H1 (cell line): ENCODE results near the gene KLHDC4. TPM values are rescaled to one million over a fixed set of nuclear protein-coding genes. Genes with fewer than 3 reads are reported as not detected.

Experiments used
- CTCF ChIA-PET: fragments of 300-600 bp; sonication (Branson Sonifier 250); formaldehyde crosslinking; loops from one replicate; lab custom pipeline; 2021; ENCODE audit not compliant: partially characterized antibody; lab: Charles Lee
- POLR2A ChIA-PET: fragments of 300-600 bp; sonication (Branson Sonifier 250); formaldehyde crosslinking; loops from one replicate; lab custom pipeline; 2021; ENCODE audit warnings: inconsistent platforms; ENCODE audit not compliant: partially characterized antibody; lab: Charles Lee
- DNase-seq, 2 experiments: peaks; one replicate each; pipeline versions ENCODE4 v3.0.0 to v3.0.0-alpha.2; 2010 to 2022; ENCODE audit warnings: low spot score in 2 of 2, low read depth in 1 of 2, mixed read lengths in 1 of 2
- FAIRE-seq: peaks from 2 replicates; lab custom pipeline; 2011; peaks lifted over from hg19 to GRCh38; lab: Jason Lieb, UNC
- H2AFZ ChIP-seq: 2 replicates; pipeline ENCODE4 v1.8.1; 2012; ENCODE audit warnings: low read length, inconsistent platforms
- H2AK5ac ChIP-seq: 2 replicates; pipeline ENCODE4 v1.6.1; 2013; ENCODE audit warnings: low read depth, low read length
- H2BK120ac ChIP-seq: replicated peaks from 2 replicates; pipeline ENCODE3; 2013; ENCODE audit warnings: low read depth, low read length, inconsistent platforms
- H2BK12ac ChIP-seq: 2 replicates; pipeline ENCODE4 v1.6.1; 2013; ENCODE audit warnings: low read depth, low read length
- H2BK15ac ChIP-seq: 2 replicates; pipeline ENCODE4 v1.6.1; 2013; ENCODE audit warnings: low read length
- H2BK20ac ChIP-seq: 2 replicates; pipeline ENCODE4 v1.6.1; 2013; ENCODE audit warnings: low read length
- H2BK5ac ChIP-seq: 2 replicates; pipeline ENCODE4 v1.6.1; 2013; ENCODE audit warnings: low read depth, low read length
- H3K14ac ChIP-seq: 2 replicates; pipeline ENCODE4 v1.6.1; 2013; ENCODE audit warnings: inconsistent platforms; ENCODE audit not compliant: insufficient read length
- H3K18ac ChIP-seq: 2 replicates; pipeline ENCODE4 v1.6.1; 2013; ENCODE audit warnings: low read length; ENCODE audit errors: extremely low read depth
- H3K23ac ChIP-seq: 2 replicates; pipeline ENCODE4 v1.6.1; 2013; ENCODE audit warnings: inconsistent platforms; ENCODE audit not compliant: insufficient read length
- H3K23me2 ChIP-seq: 2 replicates; pipeline ENCODE4 v1.6.1; 2013; ENCODE audit warnings: low read depth, low read length
- H3K27ac ChIP-seq: 2 replicates; pipeline ENCODE4 v1.6.1; 2011; ENCODE audit warnings: low read depth, low read length, inconsistent platforms
- H3K27me3 ChIP-seq, 4 experiments: replicated peaks in 1 of 4; 1 replicate in 1 of 4; 2 replicates in 3 of 4; pipeline versions ENCODE4 v1.6.1 to v1.8.1; 2011 to 2013; ENCODE audit warnings: low read length in 3 of 4, mild to moderate bottlenecking in 3 of 4, inconsistent platforms in 2 of 4, mixed read lengths in 2 of 4, moderate library complexity in 1 of 4; ENCODE audit not compliant: control insufficient read depth in 3 of 4, insufficient read depth in 3 of 4; ENCODE audit errors: extremely low read depth in 1 of 4
- H3K36me3 ChIP-seq, 4 experiments: 2 replicates each; pipeline versions ENCODE4 v1.6.1 to v1.8.1; 2011 to 2013; ENCODE audit warnings: mild to moderate bottlenecking in 4 of 4, low read length in 3 of 4, moderate library complexity in 2 of 4, control low read depth in 1 of 4, inconsistent platforms in 1 of 4; ENCODE audit not compliant: insufficient read depth in 4 of 4, control insufficient read depth in 2 of 4
- H3K4ac ChIP-seq: replicated peaks from 2 replicates; pipeline ENCODE3; 2013; ENCODE audit warnings: low read length, low read depth, mixed read lengths, inconsistent platforms; ENCODE audit not compliant: insufficient read length
- H3K4me1 ChIP-seq, 4 experiments: replicated peaks in 1 of 4; 1 replicate in 1 of 4; 2 replicates in 3 of 4; pipeline versions ENCODE4 v1.6.1 to v1.8.1; 2011 to 2013; ENCODE audit warnings: low read length in 3 of 4, inconsistent platforms in 2 of 4, mixed read lengths in 1 of 4; ENCODE audit not compliant: insufficient read depth in 4 of 4, control insufficient read depth in 3 of 4
- H3K4me2 ChIP-seq, 2 experiments: 2 replicates each; pipeline versions ENCODE4 v1.6.1 to v1.8.1; 2011 to 2013; ENCODE audit warnings: low read depth in 2 of 2, low read length in 2 of 2, control low read depth in 1 of 2, inconsistent platforms in 1 of 2, mild to moderate bottlenecking in 1 of 2; ENCODE audit not compliant: insufficient read depth in 1 of 2
- H3K4me3 ChIP-seq, 4 experiments: fragments of 200-600, 300-600 bp in 1 of 4; sonication (generic), shearing (Covaris generic), sonication (Bioruptor Twin) in 1 of 4; 2 replicates each; pipeline versions ENCODE4 v1.5.1 to v1.8.1; 2011 to 2016; ENCODE audit warnings: low read length in 4 of 4, low read depth in 3 of 4, control low read depth in 2 of 4, inconsistent platforms in 2 of 4, mild to moderate bottlenecking in 2 of 4, mixed read lengths in 1 of 4, moderate library complexity in 1 of 4; ENCODE audit not compliant: insufficient read depth in 2 of 4; ENCODE audit errors: extremely low read depth in 1 of 4
- H3K56ac ChIP-seq: replicated peaks from 2 replicates; pipeline ENCODE3; 2013; ENCODE audit warnings: low read depth, mild to moderate bottlenecking, mixed read lengths, low read length, inconsistent platforms; ENCODE audit not compliant: insufficient read length
- H3K79me1 ChIP-seq: 2 replicates; pipeline ENCODE4 v1.6.1; 2013; ENCODE audit warnings: low read depth, low read length, control low read depth
- H3K79me2 ChIP-seq, 2 experiments: 2 replicates each; pipeline versions ENCODE4 v1.6.1 to v1.8.1; 2012 to 2013; ENCODE audit warnings: low read length in 2 of 2, mild to moderate bottlenecking in 2 of 2, inconsistent platforms in 1 of 2; ENCODE audit not compliant: insufficient read depth in 2 of 2, control insufficient read depth in 1 of 2
- H3K9ac ChIP-seq, 4 experiments: replicated peaks in 1 of 4; 1 replicate in 1 of 4; 2 replicates in 3 of 4; pipeline versions ENCODE4 v1.6.1 to v1.8.1; 2011 to 2013; ENCODE audit warnings: low read depth in 3 of 4, low read length in 3 of 4, control low read depth in 2 of 4, mild to moderate bottlenecking in 2 of 4, moderate library complexity in 2 of 4, inconsistent platforms in 1 of 4; ENCODE audit errors: extremely low read depth in 1 of 4
- H3K9me3 ChIP-seq, 2 experiments: 2 replicates each; pipeline versions ENCODE4 v1.6.1 to v1.8.1; 2012 to 2013; ENCODE audit warnings: mild to moderate bottlenecking in 2 of 2, moderate library complexity in 2 of 2, control low read depth in 1 of 2, inconsistent platforms in 1 of 2, low read depth in 1 of 2, low read length in 1 of 2, mixed read lengths in 1 of 2; ENCODE audit not compliant: insufficient read depth in 2 of 2
- H4K20me1 ChIP-seq, 2 experiments: replicated peaks in 1 of 2; 2 replicates each; pipeline versions ENCODE3 to v1.8.1; 2011 to 2013; ENCODE audit warnings: inconsistent platforms in 2 of 2, low read length in 2 of 2, mild to moderate bottlenecking in 1 of 2; ENCODE audit not compliant: insufficient read depth in 2 of 2, control insufficient read depth in 1 of 2
- H4K5ac ChIP-seq: 2 replicates; pipeline ENCODE4 v1.6.1; 2013; ENCODE audit warnings: low read length, low read depth, mixed read lengths, inconsistent platforms; ENCODE audit not compliant: insufficient read length
- H4K8ac ChIP-seq: 2 replicates; pipeline ENCODE4 v1.8.0; 2013; ENCODE audit warnings: mild to moderate bottlenecking, moderate library complexity, low read length, inconsistent platforms; ENCODE audit not compliant: insufficient read depth; ENCODE audit errors: extremely low read depth
- H4K91ac ChIP-seq: replicated peaks from 2 replicates; pipeline ENCODE3; 2013; ENCODE audit warnings: low read length, mixed read lengths, inconsistent platforms; ENCODE audit not compliant: insufficient read length
- BACH1 ChIP-seq: IDR thresholded peaks from 2 replicates; pipeline ENCODE4 v1.6.1; 2012; ENCODE audit warnings: low read length, improper control_type of control experiment
- CBX8 ChIP-seq: fragments of 300-800, 300-1000 bp; sonication (generic); IDR thresholded peaks from 2 replicates; pipeline ENCODE4 v1.7.1; 2016; ENCODE audit warnings: low read depth, low read length, borderline replicate concordance
- CEBPB ChIP-seq: IDR thresholded peaks from 2 replicates; pipeline ENCODE4 v1.6.1; 2012; ENCODE audit warnings: low read depth, low read length
- GABPA ChIP-seq: IDR thresholded peaks from 2 replicates; pipeline ENCODE4 v1.6.1; 2011; ENCODE audit warnings: mild to moderate bottlenecking, low read length, moderate library complexity, borderline replicate concordance; ENCODE audit not compliant: insufficient read depth
- GTF2F1 ChIP-seq: IDR thresholded peaks from 2 replicates; pipeline ENCODE4 v1.6.1; 2012; ENCODE audit warnings: low read depth, low read length, improper control_type of control experiment, borderline replicate concordance
- HDAC6 ChIP-seq: IDR thresholded peaks from one replicate; pipeline ENCODE4 v1.7.1; 2012; ENCODE audit warnings: low read depth, mild to moderate bottlenecking, inconsistent platforms, low read length, moderate library complexity
- RNF2 ChIP-seq: fragments of 200-900, 300-1000 bp; sonication (generic); IDR thresholded peaks from 2 replicates; pipeline ENCODE4 v1.7.1; 2016; ENCODE audit warnings: borderline replicate concordance, low read depth, mild to moderate bottlenecking, antibody characterized with exemption, low read length; ENCODE audit not compliant: poor library complexity, severe bottlenecking; ENCODE audit errors: missing control alignments
- TAF7 ChIP-seq: optimal IDR thresholded peaks from 2 replicates; pipeline ENCODE3; 2011; ENCODE audit warnings: low read depth, mild to moderate bottlenecking, inconsistent platforms, low read length, moderate library complexity, borderline replicate concordance
- WGBS, 2 experiments: shearing (Covaris generic) in 1 of 2; methylation state at CpG; one replicate each; pipeline versions ENCODE4 v1.1.6 to v1.1.7; 2013 to 2015; ENCODE audit warnings: low lambda C conversion rate in 2 of 2, mixed read lengths in 2 of 2, inconsistent platforms in 1 of 2, low coverage in 1 of 2, missing lambda C conversion rate in 1 of 2; ENCODE audit not compliant: insufficient replicate concordance in 2 of 2, insufficient coverage in 1 of 2, insufficient read length in 1 of 2; ENCODE audit errors: extremely low coverage in 1 of 2, missing lambda C conversion rate in 1 of 2; 5-methylcytosine and 5-hydroxymethylcytosine counted together
- polyA plus RNA-seq, 7 experiments: library from polyadenylated mRNA; depleted of rRNA in 3 of 7; stranded (reverse) in 5 of 7; unstranded in 2 of 7; fragments of >200 nt in 5 of 7; fragments of 200-250 nt in 2 of 7; gene quantifications; 1 replicate in 5 of 7; 2 replicates in 1 of 7; 4 replicates in 1 of 7; pipeline versions ENCODE4 v1.2.1 to v1.2.3, GENCODE V29; 2011 to 2013; ENCODE audit warnings: missing spikeins in 2 of 7, mixed read lengths in 2 of 7
- total RNA-seq: library from RNA; stranded (reverse); fragmentation: NEBNext Ultra II Directional; extraction: Animal tissue kit (Norgen Biotek cat#: 25700); gene quantifications from 2 replicates; pipeline ENCODE4 v1.2.1, GENCODE V29; 2021
- TF ChIP-seq, protein P1 (sequence below), 3 experiments: IDR thresholded peaks; 1 replicate in 2 of 3; 2 replicates in 1 of 3; pipeline versions ENCODE4 v1.5.1 to v1.6.1; 2011; ENCODE audit warnings: low read length in 3 of 3, mild to moderate bottlenecking in 3 of 3, inconsistent platforms in 2 of 3, low read depth in 1 of 3, moderate library complexity in 1 of 3; ENCODE audit not compliant: insufficient read depth in 1 of 3; ENCODE audit errors: control extremely low read depth in 1 of 3

Gene KLHDC4
- total and polyA plus RNA-seq, 2 of the 8 experiments (the other 6 are each of a cell fraction or from before 2014, with no cell fraction given): 23.7 to 63.9 TPM

DNA sequence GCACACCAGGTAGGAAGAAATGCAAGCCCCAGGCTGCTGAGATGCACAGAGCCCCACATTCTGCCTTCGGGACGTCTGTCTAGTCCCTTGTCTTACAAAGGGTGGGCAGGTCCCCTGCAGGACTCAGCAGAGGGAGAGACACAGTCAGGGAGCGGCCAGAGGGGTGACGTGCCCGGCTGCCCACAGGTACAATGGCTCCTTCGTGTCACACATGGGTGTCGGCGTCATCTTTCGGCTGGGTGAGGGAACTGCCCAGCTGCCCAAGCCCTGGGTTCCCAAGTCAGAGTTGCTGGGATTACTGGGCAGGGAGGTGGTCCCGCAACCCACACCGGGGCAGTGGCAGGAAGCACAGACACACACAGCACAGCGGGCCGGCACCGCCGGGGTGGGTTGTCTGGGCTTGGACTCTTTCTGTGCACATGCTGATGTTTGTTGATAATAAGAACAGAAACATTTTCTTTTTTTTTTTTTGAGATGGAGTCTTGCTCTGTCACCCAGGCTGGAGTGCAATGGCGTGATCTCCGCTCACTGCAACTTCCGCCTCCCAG, 82.9 kb downstream of the KLHDC4 start:
- H2BK5ac ChIP-seq: no peak overlapping the region
- peak overlapping the region; percentile 21 for H3K14ac ChIP-seq
- no peaks in the 10 kb centered on the region for H3K23me2 ChIP-seq
- H2AK5ac ChIP-seq: no peak overlapping the region
- ChIA-PET CTCF (interaction anchor here (1.4 to 3.2 kb wide), 6 partner anchors 8 to 39 kb away, joined by 3 to 16 read pairs (median 6); no protein-coding TSS in a partner anchor), POLR2A (no interaction called here)
- H3K18ac ChIP-seq: no peak overlapping the region
- H3K9me3 ChIP-seq: no peaks in the 10 kb centered on the region
- 93% methylated on average over 18 of the region's 18 CpGs; no CpG with 5 or more reads in 1 of the 2 experiments for WGBS, 2 experiments
- H4K20me1 ChIP-seq: peaks cover 9 to 12% of the 10 kb centered on the region in 2 experiments
- H2BK120ac ChIP-seq: no peak overlapping the region
- no peak overlapping the region for H3K56ac ChIP-seq
- no peak overlapping the region for H2AFZ ChIP-seq
- no peak overlapping the region for H4K5ac ChIP-seq
- TF ChIP-seq BACH1: no peak
- no peak for TF ChIP-seq HDAC6
- no peak for TF ChIP-seq RNF2
- no peak for TF ChIP-seq CEBPB
- TF ChIP-seq GTF2F1: no peak
- TF ChIP-seq GABPA: no peak
- no peak for TF ChIP-seq CBX8
- TF ChIP-seq TAF7: no peak
- TF ChIP-seq, protein P1, sequence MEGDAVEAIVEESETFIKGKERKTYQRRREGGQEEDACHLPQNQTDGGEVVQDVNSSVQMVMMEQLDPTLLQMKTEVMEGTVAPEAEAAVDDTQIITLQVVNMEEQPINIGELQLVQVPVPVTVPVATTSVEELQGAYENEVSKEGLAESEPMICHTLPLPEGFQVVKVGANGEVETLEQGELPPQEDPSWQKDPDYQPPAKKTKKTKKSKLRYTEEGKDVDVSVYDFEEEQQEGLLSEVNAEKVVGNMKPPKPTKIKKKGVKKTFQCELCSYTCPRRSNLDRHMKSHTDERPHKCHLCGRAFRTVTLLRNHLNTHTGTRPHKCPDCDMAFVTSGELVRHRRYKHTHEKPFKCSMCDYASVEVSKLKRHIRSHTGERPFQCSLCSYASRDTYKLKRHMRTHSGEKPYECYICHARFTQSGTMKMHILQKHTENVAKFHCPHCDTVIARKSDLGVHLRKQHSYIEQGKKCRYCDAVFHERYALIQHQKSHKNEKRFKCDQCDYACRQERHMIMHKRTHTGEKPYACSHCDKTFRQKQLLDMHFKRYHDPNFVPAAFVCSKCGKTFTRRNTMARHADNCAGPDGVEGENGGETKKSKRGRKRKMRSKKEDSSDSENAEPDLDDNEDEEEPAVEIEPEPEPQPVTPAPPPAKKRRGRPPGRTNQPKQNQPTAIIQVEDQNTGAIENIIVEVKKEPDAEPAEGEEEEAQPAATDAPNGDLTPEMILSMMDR (IDR thresholded peaks at IDR 0.05; ENCODE audit: control extremely low read depth in 1 of 3, insufficient read depth in 1 of 3, low read depth in 1 of 3, low read length in 3 of 3): no peak
- H3K4me3 ChIP-seq: no peak overlapping the region
- no peak overlapping the region for H3K4ac ChIP-seq
- H2BK20ac ChIP-seq: no peak overlapping the region
- no peak overlapping the region for H4K91ac ChIP-seq
- H3K79me1 ChIP-seq: no peaks in the 10 kb centered on the region; the same call in 1 of the 2 replicates
- H3K27me3 ChIP-seq: no peaks in the 10 kb centered on the region
- no peak overlapping the region for H3K4me2 ChIP-seq
- H2BK15ac ChIP-seq: no peak overlapping the region
- no peaks in the 10 kb centered on the region for H3K79me2 ChIP-seq
- H4K8ac ChIP-seq: peak overlapping the region; percentile 42; the same call in 1 of the 2 replicates
- no peak overlapping the region for H3K23ac ChIP-seq
- no peak overlapping the region for H2BK12ac ChIP-seq
- no peak overlapping the region for H3K27ac ChIP-seq
- FAIRE-seq (no peak), DNase-seq (no peak)
- no peaks in the 10 kb centered on the region; a peak in 1 of 8 replicates for H3K36me3 ChIP-seq
- H3K9ac ChIP-seq: no peak overlapping the region
- no peaks in the 10 kb centered on the region for H3K4me1 ChIP-seq
